ENCODE measurements around the gene SRPK2.

Gene SRPK2

DNA sequence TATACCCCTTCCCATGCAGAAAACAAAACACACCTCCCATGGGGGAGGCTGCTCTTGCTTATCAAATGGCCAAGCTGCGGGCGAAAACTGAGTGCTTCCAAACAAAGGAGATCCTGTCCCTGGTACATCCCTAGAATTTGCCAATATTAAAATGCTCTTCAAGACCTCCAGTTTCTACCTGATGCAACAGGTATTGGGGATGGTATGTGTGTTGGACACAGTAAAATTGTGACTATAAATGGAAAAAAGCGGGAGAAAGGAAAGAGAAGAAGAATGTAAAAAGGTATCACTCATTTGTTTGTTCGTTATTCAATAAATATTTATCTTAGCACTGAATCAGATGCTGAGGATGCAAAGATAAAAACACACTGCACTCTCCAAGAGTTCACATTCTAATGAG, 250.8 kb downstream of the SRPK2 start:
- no peak overlapping the region for H3K4me3 ChIP-seq (ENCODE audit: low read depth, low read length)
- CTCF ChIA-PET: no interaction called here
- POLR2A ChIA-PET: no interaction called here
- no peak for TF ChIP-seq ZSCAN30 (tag by site-specific recombination; IDR thresholded peaks at IDR 0.05)
- TF ChIP-seq, protein P1, sequence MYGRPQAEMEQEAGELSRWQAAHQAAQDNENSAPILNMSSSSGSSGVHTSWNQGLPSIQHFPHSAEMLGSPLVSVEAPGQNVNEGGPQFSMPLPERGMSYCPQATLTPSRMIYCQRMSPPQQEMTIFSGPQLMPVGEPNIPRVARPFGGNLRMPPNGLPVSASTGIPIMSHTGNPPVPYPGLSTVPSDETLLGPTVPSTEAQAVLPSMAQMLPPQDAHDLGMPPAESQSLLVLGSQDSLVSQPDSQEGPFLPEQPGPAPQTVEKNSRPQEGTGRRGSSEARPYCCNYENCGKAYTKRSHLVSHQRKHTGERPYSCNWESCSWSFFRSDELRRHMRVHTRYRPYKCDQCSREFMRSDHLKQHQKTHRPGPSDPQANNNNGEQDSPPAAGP (tag by site-specific recombination; IDR thresholded peaks at IDR 0.05): no peak
- no peak for TF ChIP-seq YY2 (tag by site-specific recombination; IDR thresholded peaks at IDR 0.05)
- TF ChIP-seq SCRT2 (tag by site-specific recombination; IDR thresholded peaks at IDR 0.05): peak; percentile 88
- TF ChIP-seq SCRT1 (tag by site-specific recombination; IDR thresholded peaks at IDR 0.05; ENCODE audit: borderline replicate concordance): peak; percentile 75; the same call in 1 of the 2 replicates
- TF ChIP-seq ZNF24 (tag by site-specific recombination; IDR thresholded peaks at IDR 0.05): no peak
- H3K9me3 ChIP-seq (ENCODE audit: control insufficient read depth, insufficient read depth, low read depth, low read length): no peaks in the 10 kb centered on the region
- H3K36me3 ChIP-seq (ENCODE audit: control insufficient read depth in 2 of 2, insufficient read depth in 1 of 2, low read length in 2 of 2): peaks cover 0 to 34% of the 10 kb centered on the region in 2 experiments; a peak in 1 of 3 replicates
- no peak overlapping the region for H3K27ac ChIP-seq (ENCODE audit: extremely low read depth, low read depth, low read length)
- 0 out of 2 replicates have a peak, but pooled peaks cover 3% of the 10 kb centered on the region for H3K4me1 ChIP-seq (ENCODE audit: control insufficient read depth, insufficient read depth, low read length)

DNA sequence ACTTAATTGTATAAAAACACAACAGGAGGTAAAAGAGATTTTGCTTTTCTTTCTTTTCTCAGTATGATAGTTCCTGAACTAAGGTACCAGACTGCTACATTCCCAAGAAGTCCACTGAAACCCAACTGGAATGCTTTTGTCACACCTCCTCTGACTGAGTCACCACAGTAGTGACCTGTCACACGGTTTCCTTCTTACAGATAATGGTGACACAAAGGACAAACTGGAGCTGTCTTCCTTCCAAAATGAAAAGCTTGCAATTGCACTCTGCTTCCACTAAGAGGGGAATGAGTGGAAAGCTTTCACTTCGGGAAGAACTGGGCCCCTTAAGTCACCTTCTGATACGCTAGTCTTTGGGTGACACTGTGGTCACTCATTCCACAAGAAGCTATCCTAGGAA, 252.5 kb downstream of the SRPK2 start:
- no peak for TF ChIP-seq ZNF610 (tag by site-specific recombination; IDR thresholded peaks at IDR 0.05; ENCODE audit: borderline replicate concordance)

DNA sequence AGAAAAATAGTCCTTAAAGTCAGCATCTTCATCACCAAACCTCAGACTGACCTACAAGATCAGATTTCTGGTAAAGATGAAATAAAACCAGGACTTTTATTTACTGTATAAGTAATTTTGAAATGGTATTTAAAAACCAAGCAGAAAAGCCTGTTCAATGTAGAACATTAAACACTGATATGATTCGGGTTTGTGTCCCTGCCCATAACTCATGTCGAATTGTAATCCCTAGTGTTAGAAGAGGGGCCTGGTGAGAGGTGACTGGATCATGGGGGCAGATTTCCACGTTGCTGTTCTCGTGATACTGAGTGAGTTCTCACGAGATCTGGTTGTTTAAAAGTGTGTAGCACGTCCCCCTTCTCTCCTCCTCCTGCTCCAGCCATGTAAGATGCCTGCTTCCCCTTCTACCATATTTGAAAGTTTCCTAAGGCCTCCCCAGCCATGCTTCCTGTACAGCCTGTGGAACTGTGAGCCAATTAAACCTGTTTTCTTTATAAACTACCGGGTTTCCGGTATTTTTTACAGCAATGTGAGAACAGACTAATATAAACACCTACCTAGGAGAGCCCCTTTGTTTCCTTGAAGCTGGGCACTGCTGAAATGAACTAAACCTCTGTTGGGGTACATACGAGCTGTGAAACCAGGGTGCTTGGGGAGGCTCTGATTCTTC, 254.6 kb downstream of the SRPK2 start:
- ChIA-PET CTCF (no interaction called here), POLR2A (no interaction called here)
- Histone ChIP-seq H3K4me1 (ENCODE audit: control insufficient read depth, insufficient read depth, low read length) (0 out of 2 replicates have a peak, but pooled peaks cover 3% of the 10 kb centered on the region), H3K27ac (ENCODE audit: extremely low read depth, low read depth, low read length) (no peak overlapping the region), H3K36me3 (ENCODE audit: control insufficient read depth in 2 of 2, insufficient read depth in 1 of 2, low read length in 2 of 2) (peaks cover 0 to 25% of the 10 kb centered on the region in 2 experiments; a peak in 1 of 3 replicates), H3K9me3 (ENCODE audit: control insufficient read depth, insufficient read depth, low read depth, low read length) (no peaks in the 10 kb centered on the region), H3K4me3 (ENCODE audit: low read depth, low read length) (no peak overlapping the region)
- TF ChIP-seq ZNF354C (tag by site-specific recombination; IDR thresholded peaks at IDR 0.05; ENCODE audit: borderline replicate concordance, low read depth) (no peak), ZNF561 (tag by site-specific recombination; IDR thresholded peaks at IDR 0.05; ENCODE audit: borderline replicate concordance) (no peak), ZNF24 (tag by site-specific recombination; IDR thresholded peaks at IDR 0.05) (no peak), SALL2 (tag by site-specific recombination; IDR thresholded peaks at IDR 0.05; ENCODE audit: borderline replicate concordance) (no peak), ZIC2 (tag by site-specific recombination; IDR thresholded peaks at IDR 0.05) (no peak), ZNF600 (tag by site-specific recombination; IDR thresholded peaks at IDR 0.05) (no peak), ZNF391 (tag by site-specific recombination; IDR thresholded peaks at IDR 0.05; ENCODE audit: borderline replicate concordance, low read depth) (no peak), ZNF169 (tag by site-specific recombination; IDR thresholded peaks at IDR 0.05) (no peak), KLF1 (tag by site-specific recombination; IDR thresholded peaks at IDR 0.05) (no peak)
- TF ChIP-seq, protein P2, sequence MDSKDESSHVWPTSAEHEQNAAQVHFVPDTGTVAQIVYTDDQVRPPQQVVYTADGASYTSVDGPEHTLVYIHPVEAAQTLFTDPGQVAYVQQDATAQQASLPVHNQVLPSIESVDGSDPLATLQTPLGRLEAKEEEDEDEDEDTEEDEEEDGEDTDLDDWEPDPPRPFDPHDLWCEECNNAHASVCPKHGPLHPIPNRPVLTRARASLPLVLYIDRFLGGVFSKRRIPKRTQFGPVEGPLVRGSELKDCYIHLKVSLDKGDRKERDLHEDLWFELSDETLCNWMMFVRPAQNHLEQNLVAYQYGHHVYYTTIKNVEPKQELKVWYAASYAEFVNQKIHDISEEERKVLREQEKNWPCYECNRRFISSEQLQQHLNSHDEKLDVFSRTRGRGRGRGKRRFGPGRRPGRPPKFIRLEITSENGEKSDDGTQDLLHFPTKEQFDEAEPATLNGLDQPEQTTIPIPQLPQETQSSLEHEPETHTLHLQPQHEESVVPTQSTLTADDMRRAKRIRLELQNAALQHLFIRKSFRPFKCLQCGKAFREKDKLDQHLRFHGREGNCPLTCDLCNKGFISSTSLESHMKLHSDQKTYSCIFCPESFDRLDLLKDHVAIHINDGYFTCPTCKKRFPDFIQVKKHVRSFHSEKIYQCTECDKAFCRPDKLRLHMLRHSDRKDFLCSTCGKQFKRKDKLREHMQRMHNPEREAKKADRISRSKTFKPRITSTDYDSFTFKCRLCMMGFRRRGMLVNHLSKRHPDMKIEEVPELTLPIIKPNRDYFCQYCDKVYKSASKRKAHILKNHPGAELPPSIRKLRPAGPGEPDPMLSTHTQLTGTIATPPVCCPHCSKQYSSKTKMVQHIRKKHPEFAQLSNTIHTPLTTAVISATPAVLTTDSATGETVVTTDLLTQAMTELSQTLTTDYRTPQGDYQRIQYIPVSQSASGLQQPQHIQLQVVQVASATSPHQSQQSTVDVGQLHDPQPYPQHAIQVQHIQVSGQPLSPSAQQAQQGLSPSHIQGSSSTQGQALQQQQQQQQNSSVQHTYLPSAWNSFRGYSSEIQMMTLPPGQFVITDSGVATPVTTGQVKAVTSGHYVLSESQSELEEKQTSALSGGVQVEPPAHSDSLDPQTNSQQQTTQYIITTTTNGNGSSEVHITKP (tag by site-specific recombination; IDR thresholded peaks at IDR 0.05): no peak
- TF ChIP-seq, protein P3, sequence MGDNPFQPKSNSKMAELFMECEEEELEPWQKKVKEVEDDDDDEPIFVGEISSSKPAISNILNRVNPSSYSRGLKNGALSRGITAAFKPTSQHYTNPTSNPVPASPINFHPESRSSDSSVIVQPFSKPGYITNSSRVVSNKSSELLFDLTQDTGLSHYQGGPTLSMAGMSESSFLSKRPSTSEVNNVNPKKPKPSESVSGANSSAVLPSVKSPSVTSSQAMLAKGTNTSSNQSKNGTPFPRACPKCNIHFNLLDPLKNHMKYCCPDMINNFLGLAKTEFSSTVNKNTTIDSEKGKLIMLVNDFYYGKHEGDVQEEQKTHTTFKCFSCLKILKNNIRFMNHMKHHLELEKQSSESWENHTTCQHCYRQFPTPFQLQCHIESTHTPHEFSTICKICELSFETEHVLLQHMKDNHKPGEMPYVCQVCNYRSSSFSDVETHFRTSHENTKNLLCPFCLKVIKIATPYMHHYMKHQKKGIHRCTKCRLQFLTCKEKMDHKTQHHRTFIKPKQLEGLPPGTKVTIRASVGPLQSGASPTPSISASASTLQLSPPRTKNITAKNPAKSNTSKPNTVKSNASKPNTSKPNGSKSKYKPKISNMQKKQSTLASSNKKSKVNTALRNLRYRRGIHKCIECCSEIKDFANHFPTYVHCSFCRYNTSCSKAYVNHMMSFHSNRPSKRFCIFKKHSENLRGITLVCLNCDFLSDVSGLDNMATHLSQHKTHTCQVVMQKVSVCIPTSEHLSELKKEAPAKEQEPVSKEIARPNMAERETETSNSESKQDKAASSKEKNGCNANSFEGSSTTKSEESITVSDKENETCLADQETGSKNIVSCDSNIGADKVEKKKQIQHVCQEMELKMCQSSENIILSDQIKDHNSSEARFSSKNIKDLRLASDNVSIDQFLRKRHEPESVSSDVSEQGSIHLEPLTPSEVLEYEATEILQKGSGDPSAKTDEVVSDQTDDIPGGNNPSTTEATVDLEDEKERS (tag by site-specific recombination; IDR thresholded peaks at IDR 0.05): no peak
- TF ChIP-seq, protein P4, sequence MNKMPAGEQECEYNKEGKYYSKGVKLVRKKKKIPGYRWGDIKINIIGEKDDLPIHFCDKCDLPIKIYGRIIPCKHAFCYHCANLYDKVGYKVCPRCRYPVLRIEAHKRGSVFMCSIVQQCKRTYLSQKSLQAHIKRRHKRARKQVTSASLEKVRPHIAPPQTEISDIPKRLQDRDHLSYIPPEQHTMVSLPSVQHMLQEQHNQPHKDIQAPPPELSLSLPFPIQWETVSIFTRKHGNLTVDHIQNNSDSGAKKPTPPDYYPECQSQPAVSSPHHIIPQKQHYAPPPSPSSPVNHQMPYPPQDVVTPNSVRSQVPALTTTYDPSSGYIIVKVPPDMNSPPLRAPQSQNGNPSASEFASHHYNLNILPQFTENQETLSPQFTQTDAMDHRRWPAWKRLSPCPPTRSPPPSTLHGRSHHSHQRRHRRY (tag by site-specific recombination; IDR thresholded peaks at IDR 0.05): no peak
- TF ChIP-seq, protein P5, sequence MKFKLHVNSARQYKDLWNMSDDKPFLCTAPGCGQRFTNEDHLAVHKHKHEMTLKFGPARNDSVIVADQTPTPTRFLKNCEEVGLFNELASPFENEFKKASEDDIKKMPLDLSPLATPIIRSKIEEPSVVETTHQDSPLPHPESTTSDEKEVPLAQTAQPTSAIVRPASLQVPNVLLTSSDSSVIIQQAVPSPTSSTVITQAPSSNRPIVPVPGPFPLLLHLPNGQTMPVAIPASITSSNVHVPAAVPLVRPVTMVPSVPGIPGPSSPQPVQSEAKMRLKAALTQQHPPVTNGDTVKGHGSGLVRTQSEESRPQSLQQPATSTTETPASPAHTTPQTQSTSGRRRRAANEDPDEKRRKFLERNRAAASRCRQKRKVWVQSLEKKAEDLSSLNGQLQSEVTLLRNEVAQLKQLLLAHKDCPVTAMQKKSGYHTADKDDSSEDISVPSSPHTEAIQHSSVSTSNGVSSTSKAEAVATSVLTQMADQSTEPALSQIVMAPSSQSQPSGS (tag by site-specific recombination; IDR thresholded peaks at IDR 0.05; ENCODE audit: low read depth): no peak

More for the DNA sequence above, 252.5 kb downstream of the SRPK2 start:
- Histone ChIP-seq H3K36me3 (ENCODE audit: control insufficient read depth in 2 of 2, insufficient read depth in 1 of 2, low read length in 2 of 2) (peaks cover 0 to 32% of the 10 kb centered on the region in 2 experiments; a peak in 1 of 3 replicates), H3K27ac (ENCODE audit: extremely low read depth, low read depth, low read length) (no peak overlapping the region), H3K4me1 (ENCODE audit: control insufficient read depth, insufficient read depth, low read length) (0 out of 2 replicates have a peak, but pooled peaks cover 3% of the 10 kb centered on the region), H3K9me3 (ENCODE audit: control insufficient read depth, insufficient read depth, low read depth, low read length) (no peaks in the 10 kb centered on the region), H3K4me3 (ENCODE audit: low read depth, low read length) (no peak overlapping the region)
- POLR2A ChIA-PET: interaction anchor here (0.8 kb wide), 1 partner anchor 152 kb away, joined by 4 read pairs; no protein-coding TSS in a partner anchor
- CTCF ChIA-PET: interaction anchor here (0.6 to 1.2 kb wide), 2 partner anchors 10 to 372 kb away, joined by 4 to 5 read pairs; no protein-coding TSS in a partner anchor

All from HEK293 (cell line).